Trophoblast cell (in vitro differentiated cells and primary cell): ENCODE data around the gene EVI5.
"Not testable (repeated sequence)": the region's sequence is repeated elsewhere in the genome, so short reads cannot be mapped to it uniquely, and the experiment has no call there.

ENCODE experiments used
- DNase-seq, 2 donors: peaks; one replicate each; pipeline ENCODE4 v3.0.0-alpha.2; 2016
- H2AFZ ChIP-seq: 2 replicates; pipeline ENCODE4 v1.6.1; 2013; ENCODE audit warnings: low read length, moderate library complexity, mild to moderate bottlenecking; ENCODE audit not compliant: insufficient read depth, poor library complexity
- H2AK5ac ChIP-seq: 2 replicates; pipeline ENCODE4 v1.6.1; 2013; ENCODE audit warnings: mild to moderate bottlenecking, low read length
- H2BK120ac ChIP-seq: 2 replicates; pipeline ENCODE4 v1.6.1; 2013; ENCODE audit warnings: low read length, mild to moderate bottlenecking, moderate library complexity; ENCODE audit not compliant: insufficient read depth, poor library complexity
- H2BK12ac ChIP-seq: 2 replicates; pipeline ENCODE4 v1.6.1; 2013; ENCODE audit warnings: mild to moderate bottlenecking, low read length, moderate library complexity
- H2BK5ac ChIP-seq: 2 replicates; pipeline ENCODE4 v1.6.1; 2013; ENCODE audit warnings: low read length, low read depth, moderate library complexity, mild to moderate bottlenecking; ENCODE audit not compliant: poor library complexity
- H3K14ac ChIP-seq: 2 replicates; pipeline ENCODE4 v1.6.1; 2013; ENCODE audit warnings: mild to moderate bottlenecking, low read length
- H3K18ac ChIP-seq: 2 replicates; pipeline ENCODE4 v1.6.1; 2013; ENCODE audit warnings: mild to moderate bottlenecking, low read length
- H3K23ac ChIP-seq: 2 replicates; pipeline ENCODE4 v1.6.1; 2013; ENCODE audit warnings: low read length
- H3K27ac ChIP-seq: 2 replicates; pipeline ENCODE4 v1.5.1; 2013; ENCODE audit warnings: low read depth, mild to moderate bottlenecking, inconsistent platforms, low read length, moderate library complexity
- H3K27me3 ChIP-seq: 2 replicates; pipeline ENCODE4 v1.6.1; 2013; ENCODE audit warnings: inconsistent platforms, mild to moderate bottlenecking, low read length, moderate library complexity; ENCODE audit not compliant: insufficient read depth
- H3K36me3 ChIP-seq, 2 experiments: 1 replicate in 1 of 2; 2 replicates in 1 of 2; pipeline ENCODE4 v1.6.1; 2013; ENCODE audit warnings: low read length in 2 of 2, mild to moderate bottlenecking in 2 of 2, moderate library complexity in 1 of 2; ENCODE audit not compliant: insufficient read depth in 2 of 2, control insufficient read depth in 1 of 2
- H3K4ac ChIP-seq: 2 replicates; pipeline ENCODE4 v1.6.1; 2013; ENCODE audit warnings: low read depth, mild to moderate bottlenecking, low read length, moderate library complexity
- H3K4me1 ChIP-seq, 2 experiments: 1 replicate in 1 of 2; 2 replicates in 1 of 2; pipeline ENCODE4 v1.6.1; 2013; ENCODE audit warnings: low read length in 2 of 2, mild to moderate bottlenecking in 2 of 2, moderate library complexity in 1 of 2; ENCODE audit not compliant: insufficient read depth in 2 of 2, control insufficient read depth in 1 of 2
- H3K4me2 ChIP-seq: 2 replicates; pipeline ENCODE4 v1.6.1; 2013; ENCODE audit warnings: inconsistent platforms, mild to moderate bottlenecking, low read length, moderate library complexity
- H3K4me3 ChIP-seq: 2 replicates; pipeline ENCODE4 v1.5.1; 2013; ENCODE audit warnings: mild to moderate bottlenecking, low read depth, low read length, inconsistent platforms
- H3K79me1 ChIP-seq: one replicate; pipeline ENCODE4 v1.6.1; 2013; ENCODE audit warnings: low read length
- H3K79me2 ChIP-seq: 2 replicates; pipeline ENCODE4 v1.6.1; 2013; ENCODE audit warnings: low read length, mild to moderate bottlenecking; ENCODE audit not compliant: control insufficient read depth, insufficient read depth, poor library complexity
- H3K9ac ChIP-seq: 2 replicates; pipeline ENCODE4 v1.6.1; 2013; ENCODE audit warnings: mild to moderate bottlenecking, low read length
- H3K9me3 ChIP-seq: 2 replicates; pipeline ENCODE4 v1.6.1; 2013; ENCODE audit warnings: low read depth, mild to moderate bottlenecking, control low read depth, inconsistent platforms, low read length; ENCODE audit not compliant: insufficient read depth
- H4K12ac ChIP-seq: 2 replicates; pipeline ENCODE4 v1.6.1; 2013; ENCODE audit warnings: low read depth, mild to moderate bottlenecking, low read length, moderate library complexity
- H4K8ac ChIP-seq: 2 replicates; pipeline ENCODE4 v1.6.1; 2013; ENCODE audit warnings: low read depth, mild to moderate bottlenecking, low read length, moderate library complexity
- H4K91ac ChIP-seq: one replicate; pipeline ENCODE4 v1.6.1; 2013; ENCODE audit warnings: low read depth, mild to moderate bottlenecking, low read length, moderate library complexity
- WGBS: extraction: QIAGEN DNeasy Blood & Tissue Kit; methylation state at CpG from one replicate; pipeline ENCODE4 v1.1.7; 2013; ENCODE audit warnings: missing lambda C conversion rate; ENCODE audit not compliant: insufficient read length, insufficient coverage; ENCODE audit errors: extremely low coverage; 5-methylcytosine and 5-hydroxymethylcytosine counted together

EVI5 gene

GRCh38 chr1:92728697-92729096 lies 56.2 kb downstream of the EVI5 start:
- no peak overlapping the region for H2BK120ac ChIP-seq
- peaks cover 0 to 2% of the 10 kb centered on the region in 2 experiments for H3K36me3 ChIP-seq
- no peak overlapping the region for H4K12ac ChIP-seq
- H2AFZ ChIP-seq: no peak overlapping the region
- H2AK5ac ChIP-seq: no peak overlapping the region
- H3K4me2 ChIP-seq: no peak overlapping the region
- peaks cover 2% of the 10 kb centered on the region for H3K79me2 ChIP-seq
- no peak overlapping the region for H4K8ac ChIP-seq
- H2BK5ac ChIP-seq: no peak overlapping the region
- H3K18ac ChIP-seq: no peak overlapping the region
- no peak overlapping the region for H3K27ac ChIP-seq
- H3K9ac ChIP-seq: no peak overlapping the region
- WGBS: no CpG with 5 or more reads among the region's 4 CpGs
- DNase-seq: no peak
- H3K79me1 ChIP-seq: peaks cover 7% of the 10 kb centered on the region
- no peak overlapping the region for H3K23ac ChIP-seq
- peaks cover 2% of the 10 kb centered on the region for H3K9me3 ChIP-seq
- peaks cover 3 to 5% of the 10 kb centered on the region in 2 experiments for H3K4me1 ChIP-seq
- H2BK12ac ChIP-seq: no peak overlapping the region
- H3K4me3 ChIP-seq: no peak overlapping the region
- no peak overlapping the region for H3K14ac ChIP-seq
- no peaks in the 10 kb centered on the region for H3K27me3 ChIP-seq
- H4K91ac ChIP-seq: no peak overlapping the region
- H3K4ac ChIP-seq: no peak overlapping the region

DNA sequence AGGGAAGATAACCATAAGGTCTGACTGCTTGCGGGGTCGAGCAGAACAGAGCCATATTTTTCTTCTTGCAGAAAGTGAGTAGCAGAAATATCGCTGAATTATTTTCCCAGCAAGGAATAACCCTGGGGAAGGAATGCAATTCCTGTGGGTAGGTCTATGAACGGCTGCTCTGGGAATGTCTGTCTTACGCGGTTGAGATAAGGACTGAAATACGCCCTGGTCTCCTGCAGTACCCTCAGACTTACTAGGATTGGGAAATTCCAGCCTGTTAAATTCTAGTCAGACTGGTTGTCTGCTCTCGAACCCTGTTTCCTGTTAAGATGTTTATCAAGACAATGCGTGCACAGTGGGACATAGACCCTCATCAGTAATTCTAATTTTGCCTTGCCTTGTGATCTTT lies 61.2 kb downstream of the EVI5 start:
- not testable (repeated sequence) for H4K8ac ChIP-seq, H3K4me1 ChIP-seq, H2AFZ ChIP-seq, H3K18ac ChIP-seq, H3K4ac ChIP-seq, H3K9ac ChIP-seq, H2BK12ac ChIP-seq, H3K79me1 ChIP-seq, H2BK5ac ChIP-seq, H3K79me2 ChIP-seq, H3K4me3 ChIP-seq, H3K27me3 ChIP-seq, H3K36me3 ChIP-seq, H3K14ac ChIP-seq, H4K91ac ChIP-seq, H3K23ac ChIP-seq, H3K9me3 ChIP-seq, H3K4me2 ChIP-seq, H2BK120ac ChIP-seq, H4K12ac ChIP-seq, H2AK5ac ChIP-seq
- peak overlapping the region; percentile 86 for H3K27ac ChIP-seq
- DNase-seq: peak; percentile 82 to 92
- WGBS: no CpG with 5 or more reads among the region's 9 CpGs

DNA sequence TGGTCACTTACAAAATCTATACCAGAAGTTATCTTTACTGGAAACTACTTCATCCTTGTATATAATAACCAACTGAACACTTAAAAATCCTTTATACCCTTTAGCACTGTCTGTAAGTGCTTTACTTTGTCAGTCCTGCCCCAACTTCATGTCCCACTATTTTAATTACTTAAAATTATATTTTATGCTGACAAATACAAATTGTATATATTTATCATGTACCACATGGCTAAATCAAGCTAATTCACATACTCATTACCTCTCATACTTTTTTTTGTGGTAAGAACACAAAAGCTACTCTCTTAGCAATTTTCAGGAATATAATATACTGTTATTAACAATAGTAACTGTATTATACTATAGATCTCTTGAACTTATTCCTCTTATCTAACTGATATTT lies 63.0 kb downstream of the EVI5 start:
- H3K4me2 ChIP-seq: no peak overlapping the region
- no peak overlapping the region for H3K18ac ChIP-seq

GRCh38 chr1:92721157-92721556 lies 63.8 kb downstream of the EVI5 start:
- H3K9ac ChIP-seq, H3K4me1 ChIP-seq, H3K4me3 ChIP-seq, H3K4ac ChIP-seq, H3K79me1 ChIP-seq, H3K4me2 ChIP-seq, H2BK120ac ChIP-seq, H2AK5ac ChIP-seq, DNase-seq, H3K23ac ChIP-seq, H3K18ac ChIP-seq, H3K27ac ChIP-seq, H3K9me3 ChIP-seq, H3K36me3 ChIP-seq, H4K8ac ChIP-seq, H2BK12ac ChIP-seq, H4K91ac ChIP-seq, H4K12ac ChIP-seq, H3K79me2 ChIP-seq, H3K14ac ChIP-seq, H3K27me3 ChIP-seq, H2AFZ ChIP-seq, H2BK5ac ChIP-seq: not testable (repeated sequence)
- WGBS: no CpG with 5 or more reads among the region's 2 CpGs

More for the DNA sequence above, 63.0 kb downstream of the EVI5 start:
- H4K91ac ChIP-seq: no peak overlapping the region
- no peak overlapping the region for H3K4ac ChIP-seq
- H3K27me3 ChIP-seq: no peaks in the 10 kb centered on the region
- no peak overlapping the region for H2BK120ac ChIP-seq
- H2AFZ ChIP-seq: no peak overlapping the region
- H3K79me2 ChIP-seq: peaks cover 2% of the 10 kb centered on the region
- H3K36me3 ChIP-seq: no peaks in the 10 kb centered on the region
- no peak overlapping the region for H2AK5ac ChIP-seq
- no peak for DNase-seq
- no peak overlapping the region for H3K9ac ChIP-seq
- no peak overlapping the region for H3K27ac ChIP-seq
- no peak overlapping the region for H3K23ac ChIP-seq
- no peaks in the 10 kb centered on the region for H3K9me3 ChIP-seq
- no peak overlapping the region for H3K4me3 ChIP-seq
- no peak overlapping the region for H4K8ac ChIP-seq
- no peak overlapping the region for H4K12ac ChIP-seq
- H3K4me1 ChIP-seq: peaks cover 4 to 5% of the 10 kb centered on the region in 2 experiments
- no peak overlapping the region for H2BK5ac ChIP-seq
- no peak overlapping the region for H2BK12ac ChIP-seq
- H3K14ac ChIP-seq: no peak overlapping the region
- peaks cover 7% of the 10 kb centered on the region for H3K79me1 ChIP-seq
